GM12878 (cell line): ENCODE results near the gene SC5D.

Experiments used
- CBX3 ChIP-seq: fragments of 200-600 bp; sonication (generic); IDR thresholded peaks from 2 replicates; pipeline ENCODE4 v1.6.1; 2016; ENCODE audit warnings: low read depth, borderline replicate concordance
- CREB1 ChIP-seq: IDR thresholded peaks from 2 replicates; pipeline ENCODE4 v1.6.1; 2012; ENCODE audit warnings: low read depth, mild to moderate bottlenecking, inconsistent platforms
- EP300 ChIP-seq, 2 experiments: fragments of 150-350 bp in 1 of 2; IDR thresholded peaks; 2 replicates each; pipeline ENCODE4 v1.6.1; 2011 to 2012; ENCODE audit warnings: low read depth in 2 of 2, low read length in 2 of 2, borderline replicate concordance in 1 of 2, improper control_type of control experiment in 1 of 2, inconsistent platforms in 1 of 2; ENCODE audit not compliant: control insufficient read depth in 1 of 2
- SRF ChIP-seq, 2 experiments: IDR thresholded peaks; 2 replicates each; pipeline ENCODE4 v1.6.1; 2011; ENCODE audit warnings: low read depth in 2 of 2, low read length in 2 of 2, mild to moderate bottlenecking in 1 of 2, moderate library complexity in 1 of 2

DNA sequence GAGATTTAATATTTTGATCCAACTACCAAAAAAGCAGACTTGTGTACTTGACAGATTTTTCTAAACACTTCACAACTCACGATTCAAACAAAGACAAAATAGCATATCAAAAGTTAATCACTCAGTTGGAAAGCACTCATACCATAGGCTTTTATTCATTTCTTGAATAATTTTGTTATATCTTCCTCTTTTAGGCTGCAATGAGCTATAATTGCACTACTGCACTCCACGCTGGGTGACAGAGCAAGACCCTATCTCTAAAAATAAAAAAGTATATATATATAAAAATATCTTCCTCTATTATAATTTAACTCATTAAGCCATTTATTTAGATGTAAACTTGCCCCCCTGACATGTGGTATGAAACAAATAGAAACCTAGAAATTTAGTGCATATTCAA is 19.9 kb downstream of the SC5D start:
- no peak for TF ChIP-seq SRF (IDR thresholded peaks at IDR 0.05; ENCODE audit: low read depth in 2 of 2, low read length in 2 of 2)
- TF ChIP-seq CBX3, result no peak
- no peak for TF ChIP-seq CREB1
- TF ChIP-seq EP300 (IDR thresholded peaks at IDR 0.05; ENCODE audit: borderline replicate concordance in 1 of 2, control insufficient read depth in 1 of 2, low read depth in 2 of 2, low read length in 2 of 2), result no peak
